Esophagus squamous epithelium (tissue), 4 donors: ENCODE results near the gene SDK2.

ENCODE experiments used
- CTCF ChIP-seq, 6 experiments: fragments of 450-650 bp in 4 of 6; fragments of 200-600 bp in 2 of 6; sonication (generic) in 2 of 6; IDR thresholded peaks; one replicate each; pipeline ENCODE4 v1.5.1; 2016 to 2019; ENCODE audit warnings: antibody characterized with exemption in 6 of 6, mild to moderate bottlenecking in 4 of 6, moderate library complexity in 4 of 6
- POLR2A ChIP-seq, 4 donors: fragments of 450-650 bp; IDR thresholded peaks; one replicate each; pipeline ENCODE4 v1.6.1; 2017; ENCODE audit warnings: antibody characterized with exemption in 4 of 4, mild to moderate bottlenecking in 4 of 4, moderate library complexity in 3 of 4

- TF ChIP-seq POLR2A (IDR thresholded peaks at IDR 0.05) = no peak
- TF ChIP-seq CTCF (IDR thresholded peaks at IDR 0.05) = no peak
Observed at GRCh38 chr17:73646409-73647300, 2.4 kb upstream of the SDK2 start.
